ENCODE measurements around the gene UBE2G1. TPM values are rescaled to one million over a fixed set of nuclear protein-coding genes. Genes with fewer than 3 reads are reported as not detected.
A peak's percentile ranks its signal among the peaks of the same experiment; 100 is the strongest.

The UBE2G1 gene
- total and polyA plus RNA-seq, 4 donors, result 19.9 to 25.3 (median 21.3) TPM

DNA sequence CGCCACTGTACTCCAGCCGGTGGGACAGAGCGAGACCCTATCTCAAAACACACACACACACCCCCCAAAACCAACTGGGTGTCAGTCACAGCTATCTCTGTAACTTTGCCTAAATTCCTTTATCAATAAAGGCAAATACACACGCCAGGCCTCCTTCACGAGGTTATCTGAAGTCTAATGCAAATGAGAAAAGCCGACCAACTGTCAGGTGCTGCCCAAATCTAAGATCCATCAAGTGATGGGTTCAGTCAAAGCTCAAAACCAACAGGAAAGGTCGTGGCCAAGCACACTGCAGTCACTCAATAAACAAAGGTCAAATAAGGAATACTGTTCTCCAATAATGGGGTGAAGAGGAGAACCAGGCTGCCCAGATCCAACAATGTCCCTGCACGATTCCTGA lies 103.8 kb downstream of the UBE2G1 start:
- peaks cover 0 to 5% (median 0%) of the 10 kb centered on the region in 4 donors for H3K36me3 ChIP-seq (ENCODE audit: control insufficient read depth in 4 of 4, insufficient read depth in 3 of 4, low read depth in 1 of 4, low read length in 3 of 4)
- peak overlapping the region in 1 of 2 donors; percentile 78 for H3K27ac ChIP-seq (ENCODE audit: low read depth in 1 of 2, low read length in 2 of 2)
- no peak for DNase-seq (ENCODE audit: low spot score)
- peak overlapping the region in 1 of 2 donors; percentile 77 for H3K9ac ChIP-seq (ENCODE audit: low read depth in 1 of 2, low read length in 2 of 2)
- no peak for TF ChIP-seq HNF4A (conservative IDR thresholded peaks at IDR 0.05)
- no peak for TF ChIP-seq EGR1 (IDR thresholded peaks at IDR 0.05; ENCODE audit: low read depth in 2 of 2)
- TF ChIP-seq RAD21 (IDR thresholded peaks at IDR 0.05), result no peak
- TF ChIP-seq YY1 (IDR thresholded peaks at IDR 0.05), result no peak
- TF ChIP-seq, protein P1, sequence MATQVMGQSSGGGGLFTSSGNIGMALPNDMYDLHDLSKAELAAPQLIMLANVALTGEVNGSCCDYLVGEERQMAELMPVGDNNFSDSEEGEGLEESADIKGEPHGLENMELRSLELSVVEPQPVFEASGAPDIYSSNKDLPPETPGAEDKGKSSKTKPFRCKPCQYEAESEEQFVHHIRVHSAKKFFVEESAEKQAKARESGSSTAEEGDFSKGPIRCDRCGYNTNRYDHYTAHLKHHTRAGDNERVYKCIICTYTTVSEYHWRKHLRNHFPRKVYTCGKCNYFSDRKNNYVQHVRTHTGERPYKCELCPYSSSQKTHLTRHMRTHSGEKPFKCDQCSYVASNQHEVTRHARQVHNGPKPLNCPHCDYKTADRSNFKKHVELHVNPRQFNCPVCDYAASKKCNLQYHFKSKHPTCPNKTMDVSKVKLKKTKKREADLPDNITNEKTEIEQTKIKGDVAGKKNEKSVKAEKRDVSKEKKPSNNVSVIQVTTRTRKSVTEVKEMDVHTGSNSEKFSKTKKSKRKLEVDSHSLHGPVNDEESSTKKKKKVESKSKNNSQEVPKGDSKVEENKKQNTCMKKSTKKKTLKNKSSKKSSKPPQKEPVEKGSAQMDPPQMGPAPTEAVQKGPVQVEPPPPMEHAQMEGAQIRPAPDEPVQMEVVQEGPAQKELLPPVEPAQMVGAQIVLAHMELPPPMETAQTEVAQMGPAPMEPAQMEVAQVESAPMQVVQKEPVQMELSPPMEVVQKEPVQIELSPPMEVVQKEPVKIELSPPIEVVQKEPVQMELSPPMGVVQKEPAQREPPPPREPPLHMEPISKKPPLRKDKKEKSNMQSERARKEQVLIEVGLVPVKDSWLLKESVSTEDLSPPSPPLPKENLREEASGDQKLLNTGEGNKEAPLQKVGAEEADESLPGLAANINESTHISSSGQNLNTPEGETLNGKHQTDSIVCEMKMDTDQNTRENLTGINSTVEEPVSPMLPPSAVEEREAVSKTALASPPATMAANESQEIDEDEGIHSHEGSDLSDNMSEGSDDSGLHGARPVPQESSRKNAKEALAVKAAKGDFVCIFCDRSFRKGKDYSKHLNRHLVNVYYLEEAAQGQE (IDR thresholded peaks at IDR 0.05), result no peak
- no peak for TF ChIP-seq JUND (IDR thresholded peaks at IDR 0.05)
- TF ChIP-seq RXRA (IDR thresholded peaks at IDR 0.05), result no peak
- TF ChIP-seq SP1 (IDR thresholded peaks at IDR 0.05), result no peak
- no peak for TF ChIP-seq FOXA1 (IDR thresholded peaks at IDR 0.05)
- no peak for TF ChIP-seq HNF4G (IDR thresholded peaks at IDR 0.05)
- TF ChIP-seq, protein P2, sequence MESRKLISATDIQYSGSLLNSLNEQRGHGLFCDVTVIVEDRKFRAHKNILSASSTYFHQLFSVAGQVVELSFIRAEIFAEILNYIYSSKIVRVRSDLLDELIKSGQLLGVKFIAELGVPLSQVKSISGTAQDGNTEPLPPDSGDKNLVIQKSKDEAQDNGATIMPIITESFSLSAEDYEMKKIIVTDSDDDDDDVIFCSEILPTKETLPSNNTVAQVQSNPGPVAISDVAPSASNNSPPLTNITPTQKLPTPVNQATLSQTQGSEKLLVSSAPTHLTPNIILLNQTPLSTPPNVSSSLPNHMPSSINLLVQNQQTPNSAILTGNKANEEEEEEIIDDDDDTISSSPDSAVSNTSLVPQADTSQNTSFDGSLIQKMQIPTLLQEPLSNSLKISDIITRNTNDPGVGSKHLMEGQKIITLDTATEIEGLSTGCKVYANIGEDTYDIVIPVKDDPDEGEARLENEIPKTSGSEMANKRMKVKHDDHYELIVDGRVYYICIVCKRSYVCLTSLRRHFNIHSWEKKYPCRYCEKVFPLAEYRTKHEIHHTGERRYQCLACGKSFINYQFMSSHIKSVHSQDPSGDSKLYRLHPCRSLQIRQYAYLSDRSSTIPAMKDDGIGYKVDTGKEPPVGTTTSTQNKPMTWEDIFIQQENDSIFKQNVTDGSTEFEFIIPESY (IDR thresholded peaks at IDR 0.05), result no peak
- TF ChIP-seq, protein P3, sequence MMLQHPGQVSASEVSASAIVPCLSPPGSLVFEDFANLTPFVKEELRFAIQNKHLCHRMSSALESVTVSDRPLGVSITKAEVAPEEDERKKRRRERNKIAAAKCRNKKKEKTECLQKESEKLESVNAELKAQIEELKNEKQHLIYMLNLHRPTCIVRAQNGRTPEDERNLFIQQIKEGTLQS (IDR thresholded peaks at IDR 0.05), result no peak
- TF ChIP-seq, protein P4, sequence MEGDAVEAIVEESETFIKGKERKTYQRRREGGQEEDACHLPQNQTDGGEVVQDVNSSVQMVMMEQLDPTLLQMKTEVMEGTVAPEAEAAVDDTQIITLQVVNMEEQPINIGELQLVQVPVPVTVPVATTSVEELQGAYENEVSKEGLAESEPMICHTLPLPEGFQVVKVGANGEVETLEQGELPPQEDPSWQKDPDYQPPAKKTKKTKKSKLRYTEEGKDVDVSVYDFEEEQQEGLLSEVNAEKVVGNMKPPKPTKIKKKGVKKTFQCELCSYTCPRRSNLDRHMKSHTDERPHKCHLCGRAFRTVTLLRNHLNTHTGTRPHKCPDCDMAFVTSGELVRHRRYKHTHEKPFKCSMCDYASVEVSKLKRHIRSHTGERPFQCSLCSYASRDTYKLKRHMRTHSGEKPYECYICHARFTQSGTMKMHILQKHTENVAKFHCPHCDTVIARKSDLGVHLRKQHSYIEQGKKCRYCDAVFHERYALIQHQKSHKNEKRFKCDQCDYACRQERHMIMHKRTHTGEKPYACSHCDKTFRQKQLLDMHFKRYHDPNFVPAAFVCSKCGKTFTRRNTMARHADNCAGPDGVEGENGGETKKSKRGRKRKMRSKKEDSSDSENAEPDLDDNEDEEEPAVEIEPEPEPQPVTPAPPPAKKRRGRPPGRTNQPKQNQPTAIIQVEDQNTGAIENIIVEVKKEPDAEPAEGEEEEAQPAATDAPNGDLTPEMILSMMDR (IDR thresholded peaks at IDR 0.05; ENCODE audit: low read depth, low read length, missing input control), result no peak
- TF ChIP-seq FOXA2 (IDR thresholded peaks at IDR 0.05), result no peak
- TF ChIP-seq, protein P5, sequence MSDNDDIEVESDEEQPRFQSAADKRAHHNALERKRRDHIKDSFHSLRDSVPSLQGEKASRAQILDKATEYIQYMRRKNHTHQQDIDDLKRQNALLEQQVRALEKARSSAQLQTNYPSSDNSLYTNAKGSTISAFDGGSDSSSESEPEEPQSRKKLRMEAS (IDR thresholded peaks at IDR 0.05), result no peak
- no peak for TF ChIP-seq NR2F2 (IDR thresholded peaks at IDR 0.05)
- no peak for TF ChIP-seq GABPA (IDR thresholded peaks at IDR 0.05 in 1 of 2, conservative IDR thresholded peaks at IDR 0.05 in 1 of 2)
- no peak for TF ChIP-seq TAF1 (conservative IDR thresholded peaks at IDR 0.05)
- peaks cover 2 to 6% (median 2%) of the 10 kb centered on the region in 4 donors for H3K9me3 ChIP-seq (ENCODE audit: control insufficient read depth in 4 of 4, low read length in 3 of 4)
- H3K4me1 ChIP-seq (ENCODE audit: control insufficient read depth in 4 of 4, insufficient read depth in 4 of 4, low read length in 3 of 4), result peaks cover 7 to 21% (median 14%) of the 10 kb centered on the region in 4 donors
- peak overlapping the region; percentile 84 to 92 (median 85) for H3K4me3 ChIP-seq (ENCODE audit: low read depth in 1 of 3, low read length in 3 of 3)
- H3K27me3 ChIP-seq (ENCODE audit: control insufficient read depth in 4 of 4, insufficient read depth in 4 of 4, low read length in 3 of 4), result no peaks in the 10 kb centered on the region
- 39% methylated on average over 8 of the region's 8 CpGs for WGBS

Data from liver (tissue), 9 donors.